Lower leg skin (tissue), 4 donors: ENCODE results near the gene PCSK5. TPM values are rescaled to one million over a fixed set of nuclear protein-coding genes. Genes with fewer than 3 reads are reported as not detected.

Experiments
- DNase-seq, 2 donors: peaks; one replicate each; pipeline ENCODE4 v3.0.0-alpha.2; 2019; ENCODE audit warnings: low spot score in 2 of 2
- H3K4me3 ChIP-seq: fragments of 200-600 bp; sonication (generic); 2 replicates; pipeline ENCODE4 v1.5.1; 2017; ENCODE audit warnings: mild to moderate bottlenecking, low read depth; ENCODE audit not compliant: poor library complexity, severe bottlenecking
- CTCF ChIP-seq, 3 donors: fragments of 450-650 bp; IDR thresholded peaks; one replicate each; pipeline ENCODE4 v1.5.1; 2016; ENCODE audit warnings: antibody characterized with exemption in 3 of 3, mild to moderate bottlenecking in 3 of 3, moderate library complexity in 2 of 3
- POLR2A ChIP-seq, 2 donors: fragments of 450-650 bp; IDR thresholded peaks; one replicate each; pipeline ENCODE4 v1.6.1; 2016 to 2017; ENCODE audit warnings: antibody characterized with exemption in 2 of 2, mild to moderate bottlenecking in 1 of 2, moderate library complexity in 1 of 2
- WGBS, 2 donors: methylation state at CpG; one replicate each; pipeline ENCODE4 v1.1.5; 2018; 5-methylcytosine and 5-hydroxymethylcytosine counted together
- intact Hi-C: fragments of 100-400 bp; cut with DNase I; formaldehyde crosslinking; loops from one replicate; pipeline ENCODE4 v1.15.0; 2023; ENCODE audit warnings: low total_unique reads
- total RNA-seq, 4 donors: library from RNA; depleted of rRNA; stranded (reverse); fragments of >200 nt; gene quantifications; one replicate each; pipeline ENCODE4 v1.1.0, GENCODE V29; 2016

The PCSK5 gene
- total RNA-seq, 4 donors from 2014 or later = 6.4 to 10.8 (median 9.7) TPM

- no peak for DNase-seq
- TF ChIP-seq CTCF (IDR thresholded peaks at IDR 0.05) (no peak), POLR2A (IDR thresholded peaks at IDR 0.05) (no peak)
- intact Hi-C loops = loop anchor here (10.0 kb wide), 2 partner anchors 1027 to 1097 kb away; no protein-coding TSS in a partner anchor
- WGBS, 2 donors = 67 to 72% methylated on average over 7 of the region's 7 CpGs
- no peak overlapping the region for H3K4me3 ChIP-seq
Observed at GRCh38 chr9:76292246-76292645, 401.8 kb downstream of the PCSK5 start.

- no peak overlapping the region for H3K4me3 ChIP-seq
- no peak for TF ChIP-seq POLR2A (IDR thresholded peaks at IDR 0.05)
- TF ChIP-seq CTCF (IDR thresholded peaks at IDR 0.05) = no peak
- no peak for DNase-seq
- intact Hi-C loops = loop anchor here (10.0 kb wide), 2 partner anchors 1028 to 1098 kb away; no protein-coding TSS in a partner anchor
- WGBS, 2 donors = 60 to 84% methylated on average over 5 of the region's 5 CpGs
Observed at GRCh38 chr9:76292658-76293057, 402.2 kb downstream of the PCSK5 start.

GRCh38 chr9:76294301-76294700 lies 403.8 kb downstream of the PCSK5 start:
- no peak overlapping the region for H3K4me3 ChIP-seq
- 62 to 74% methylated on average over 5 of the region's 5 CpGs for WGBS, 2 donors
- no peak for TF ChIP-seq CTCF (IDR thresholded peaks at IDR 0.05)
- no peak for TF ChIP-seq POLR2A (IDR thresholded peaks at IDR 0.05)
- intact Hi-C loops = loop anchor here (10.0 kb wide), 2 partner anchors 1030 to 1100 kb away; no protein-coding TSS in a partner anchor
- DNase-seq = no peak

- no peak overlapping the region for H3K4me3 ChIP-seq
- DNase-seq = no peak
- intact Hi-C loops = loop anchor here (10.0 kb wide), 2 partner anchors 1032 to 1102 kb away; no protein-coding TSS in a partner anchor
- TF ChIP-seq POLR2A (IDR thresholded peaks at IDR 0.05) (no peak), CTCF (IDR thresholded peaks at IDR 0.05) (no peak)
- WGBS, 2 donors = 81 to 83% methylated on average over 11 of the region's 11 CpGs
Observed at GRCh38 chr9:76296561-76297310, 406.3 kb downstream of the PCSK5 start.

GRCh38 chr9:76297721-76298239 lies 407.3 kb downstream of the PCSK5 start:
- intact Hi-C loops = loop anchor here (10.0 kb wide), 2 partner anchors 1033 to 1103 kb away; no protein-coding TSS in a partner anchor
- H3K4me3 ChIP-seq = no peak overlapping the region
- WGBS, 2 donors = 46 to 48% methylated on average over 14 of the region's 14 CpGs
- peak in 1 of 2 donors; percentile 62 for DNase-seq
- TF ChIP-seq CTCF (IDR thresholded peaks at IDR 0.05) (no peak), POLR2A (IDR thresholded peaks at IDR 0.05) (no peak)
